ENCODE data around the gene RABL2B. TPM values are rescaled to one million over a fixed set of nuclear protein-coding genes. Genes with fewer than 3 reads are reported as not detected.

Gene RABL2B
- total RNA-seq, 3 donors from 2014 or later: 28.3 to 38.4 (median 28.4) TPM

DNA sequence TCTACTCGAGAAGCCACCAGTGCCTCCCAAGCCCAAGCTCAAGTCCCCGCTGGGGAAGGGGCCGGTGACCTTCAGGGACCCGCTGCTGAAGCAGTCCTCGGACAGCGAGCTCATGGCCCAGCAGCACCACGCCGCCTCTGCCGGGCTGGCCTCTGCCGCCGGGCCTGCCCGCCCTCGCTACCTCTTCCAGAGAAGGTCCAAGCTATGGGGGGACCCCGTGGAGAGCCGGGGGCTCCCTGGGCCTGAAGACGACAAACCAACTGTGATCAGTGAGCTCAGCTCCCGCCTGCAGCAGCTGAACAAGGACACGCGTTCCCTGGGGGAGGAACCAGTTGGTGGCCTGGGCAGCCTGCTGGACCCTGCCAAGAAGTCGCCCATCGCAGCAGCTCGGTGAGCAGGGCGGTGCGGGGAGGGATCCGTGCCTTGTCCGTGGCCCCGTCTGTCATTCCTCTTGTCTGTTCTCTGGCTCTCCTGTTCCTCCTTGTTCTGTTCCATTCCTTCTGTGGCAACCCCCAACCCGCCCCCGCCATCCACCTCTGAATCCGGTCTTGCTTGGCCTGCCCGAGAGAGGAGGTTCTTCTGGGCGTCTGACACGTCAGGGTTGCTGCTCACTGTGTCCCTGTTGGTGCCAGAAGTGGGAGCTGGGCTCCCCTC, 61.3 kb downstream of the RABL2B start:
- Mint-ChIP-seq H3K4me1 (ENCODE audit: low read depth) (no peaks in the 10 kb centered on the region), H3K4me3 (no peak overlapping the region), H3K9me3 (no peaks in the 10 kb centered on the region), H3K27me3 (ENCODE audit: low read depth) (no peaks in the 10 kb centered on the region), H3K36me3 (ENCODE audit: insufficient read depth) (no peaks in the 10 kb centered on the region)
- ATAC-seq (no peak), DNase-seq (no peak)

DNA sequence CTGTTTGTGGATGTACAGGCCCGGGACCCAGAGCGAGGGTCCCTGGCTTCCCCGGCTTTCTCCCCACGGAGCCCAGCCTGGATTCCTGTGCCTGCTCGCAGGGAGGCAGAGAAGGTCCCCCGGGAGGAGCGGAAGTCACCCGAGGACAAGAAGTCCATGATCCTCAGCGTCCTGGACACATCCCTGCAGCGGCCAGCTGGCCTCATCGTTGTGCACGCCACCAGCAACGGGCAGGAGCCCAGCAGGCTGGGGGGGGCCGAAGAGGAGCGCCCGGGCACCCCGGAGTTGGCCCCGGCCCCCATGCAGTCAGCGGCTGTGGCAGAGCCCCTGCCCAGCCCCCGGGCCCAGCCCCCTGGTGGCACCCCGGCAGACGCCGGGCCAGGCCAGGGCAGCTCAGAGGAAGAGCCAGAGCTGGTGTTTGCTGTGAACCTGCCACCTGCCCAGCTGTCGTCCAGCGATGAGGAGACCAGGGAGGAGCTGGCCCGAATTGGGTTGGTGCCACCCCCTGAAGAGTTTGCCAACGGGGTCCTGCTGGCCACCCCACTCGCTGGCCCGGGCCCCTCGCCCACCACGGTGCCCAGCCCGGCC, 62.1 kb downstream of the RABL2B start:
- ATAC-seq (no peak), DNase-seq (no peak)
- no peaks in the 10 kb centered on the region for H3K4me1 Mint-ChIP-seq (ENCODE audit: low read depth)
- no peak overlapping the region for H3K4me3 Mint-ChIP-seq
- no peaks in the 10 kb centered on the region for H3K9me3 Mint-ChIP-seq
- no peaks in the 10 kb centered on the region for H3K36me3 Mint-ChIP-seq (ENCODE audit: insufficient read depth)
- no peaks in the 10 kb centered on the region for H3K27me3 Mint-ChIP-seq (ENCODE audit: low read depth)

DNA sequence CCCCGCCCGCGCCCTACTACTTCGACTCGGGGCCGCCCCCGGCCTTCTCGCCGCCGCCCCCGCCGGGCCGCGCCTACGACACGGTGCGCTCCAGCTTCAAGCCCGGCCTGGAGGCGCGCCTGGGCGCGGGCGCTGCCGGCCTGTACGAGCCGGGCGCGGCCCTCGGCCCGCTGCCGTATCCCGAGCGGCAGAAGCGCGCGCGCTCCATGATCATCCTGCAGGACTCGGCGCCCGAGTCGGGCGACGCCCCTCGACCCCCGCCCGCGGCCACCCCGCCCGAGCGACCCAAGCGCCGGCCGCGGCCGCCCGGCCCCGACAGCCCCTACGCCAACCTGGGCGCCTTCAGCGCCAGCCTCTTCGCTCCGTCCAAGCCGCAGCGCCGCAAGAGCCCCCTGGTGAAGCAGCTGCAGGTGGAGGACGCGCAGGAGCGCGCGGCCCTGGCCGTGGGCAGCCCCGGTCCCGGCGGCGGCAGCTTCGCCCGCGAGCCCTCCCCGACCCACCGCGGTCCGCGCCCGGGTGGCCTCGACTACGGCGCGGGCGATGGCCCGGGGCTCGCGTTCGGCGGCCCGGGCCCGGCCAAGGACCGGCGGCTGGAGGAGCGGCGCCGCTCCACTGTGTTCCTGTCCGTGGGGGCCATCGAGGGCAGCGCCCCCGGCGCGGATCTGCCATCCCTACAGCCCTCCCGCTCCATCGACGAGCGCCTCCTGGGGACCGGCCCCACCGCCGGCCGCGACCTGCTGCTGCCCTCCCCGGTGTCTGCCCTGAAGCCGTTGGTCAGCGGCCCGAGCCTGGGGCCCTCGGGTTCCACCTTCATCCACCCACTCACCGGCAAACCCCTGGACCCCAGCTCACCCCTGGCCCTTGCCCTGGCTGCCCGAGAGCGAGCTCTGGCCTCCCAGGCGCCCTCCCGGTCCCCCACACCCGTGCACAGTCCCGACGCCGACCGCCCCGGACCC, 62.9 kb downstream of the RABL2B start:
- DNase-seq: no peak
- ATAC-seq: no peak
- no peak overlapping the region for H3K4me3 Mint-ChIP-seq
- no peaks in the 10 kb centered on the region for H3K36me3 Mint-ChIP-seq (ENCODE audit: insufficient read depth)
- H3K4me1 Mint-ChIP-seq (ENCODE audit: low read depth): no peaks in the 10 kb centered on the region
- H3K9me3 Mint-ChIP-seq: no peaks in the 10 kb centered on the region
- H3K27me3 Mint-ChIP-seq (ENCODE audit: low read depth): no peaks in the 10 kb centered on the region

- Mint-ChIP-seq H3K4me3 (no peak overlapping the region), H3K9me3 (no peaks in the 10 kb centered on the region)
- no peak for DNase-seq
These were observed 63.6 kb downstream of the RABL2B start for GRCh38 chr22:50719814-50720300.

GRCh38 chr22:50718352-50718709, 65.1 kb downstream of the RABL2B start:
- ATAC-seq: no peak
- H3K4me1 Mint-ChIP-seq (ENCODE audit: low read depth): no peaks in the 10 kb centered on the region
- no peak for DNase-seq
- no peak overlapping the region for H3K4me3 Mint-ChIP-seq
- H3K36me3 Mint-ChIP-seq (ENCODE audit: insufficient read depth): no peaks in the 10 kb centered on the region
- no peaks in the 10 kb centered on the region for H3K9me3 Mint-ChIP-seq
- H3K27me3 Mint-ChIP-seq (ENCODE audit: low read depth): no peaks in the 10 kb centered on the region

More at GRCh38 chr22:50719814-50720300, 63.6 kb downstream of the RABL2B start:
- no peak for ATAC-seq
- no peaks in the 10 kb centered on the region for H3K36me3 Mint-ChIP-seq (ENCODE audit: insufficient read depth)
- no peaks in the 10 kb centered on the region for H3K4me1 Mint-ChIP-seq (ENCODE audit: low read depth)
- no peaks in the 10 kb centered on the region for H3K27me3 Mint-ChIP-seq (ENCODE audit: low read depth)

DNA sequence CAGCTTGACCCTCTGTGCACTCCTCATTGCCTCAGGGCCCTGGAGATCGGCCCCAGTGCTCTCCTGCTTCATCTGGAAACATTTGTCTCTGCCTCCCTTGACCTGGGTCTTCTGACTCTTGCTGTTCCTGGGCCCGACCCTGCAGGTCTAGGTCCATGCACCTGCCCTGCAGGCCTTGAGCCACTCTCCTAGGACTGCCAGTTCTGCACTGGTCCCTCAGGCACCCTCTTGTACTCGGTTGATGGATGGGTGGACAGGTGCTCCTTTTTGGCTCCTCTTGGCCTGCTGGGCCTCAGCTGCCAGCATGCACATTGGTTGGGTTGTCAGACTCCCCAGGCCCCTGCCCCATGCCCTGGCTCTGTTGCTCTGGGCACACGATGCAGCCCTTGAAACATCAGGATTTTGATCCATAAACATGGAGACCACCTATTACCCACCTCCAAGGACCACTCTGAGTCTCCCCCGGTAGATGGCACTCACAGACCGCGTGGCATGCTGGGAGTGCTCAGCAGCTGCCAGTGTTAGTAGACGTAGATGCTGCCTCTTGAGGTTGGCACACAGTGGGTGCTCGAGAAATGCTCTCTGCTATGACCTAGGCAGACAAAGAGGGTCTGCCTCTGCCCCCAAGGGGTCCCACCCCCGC, 65.6 kb downstream of the RABL2B start:
- ATAC-seq (no peak), DNase-seq (no peak)
- Mint-ChIP-seq H3K4me3 (no peak overlapping the region), H3K36me3 (ENCODE audit: insufficient read depth) (no peaks in the 10 kb centered on the region), H3K4me1 (ENCODE audit: low read depth) (no peaks in the 10 kb centered on the region), H3K27me3 (ENCODE audit: low read depth) (no peaks in the 10 kb centered on the region), H3K9me3 (no peaks in the 10 kb centered on the region)

Other genes with a start within 250 kb of the RABL2B start
- gene KLHDC7B, start 237.7 kb downstream of the RABL2B start, total RNA-seq: 1 to 10 TPM; 5.4 to 7.4 (median 6.4) TPM
- gene SYCE3, start 220.7 kb downstream of the RABL2B start, total RNA-seq: not detected
- gene CPT1B, start 205.2 kb downstream of the RABL2B start, total RNA-seq: 10 to 100 TPM; 30.0 to 38.3 (median 32.7) TPM
- gene CHKB, start 200.8 kb downstream of the RABL2B start, total RNA-seq: 10 to 100 TPM; 56.1 to 63.2 (median 60.7) TPM
- under 1 TPM; 0.05 to 0.38 (median 0.16) TPM for gene MAPK8IP2, start 182.8 kb downstream of the RABL2B start, total RNA-seq
- gene ARSA, start 155.5 kb downstream of the RABL2B start, total RNA-seq: 10 to 100 TPM; 10.5 to 13.1 (median 11.0) TPM
- under 1 TPM; 0.05 to 0.24 (median 0.08) TPM for gene SHANK3, start 110.8 kb downstream of the RABL2B start, total RNA-seq
- gene ACR, start 45.4 kb downstream of the RABL2B start, total RNA-seq: not detected